Caco-2 (cell line): ENCODE measurements around the gene TNFRSF4. TPM values are rescaled to one million over a fixed set of nuclear protein-coding genes. Genes with fewer than 3 reads are reported as not detected.
A peak's percentile ranks its signal among the peaks of the same experiment; 100 is the strongest.

ENCODE experiments used
- BruUV-seq: library from RNA; stranded (reverse); fragments of 400-500 nt; replicated peaks from 2 replicates; lab custom pipeline; 2021; lab: Mats Ljungman, UMichigan
- CTCF ChIA-PET: fragments of 300-600 bp; sonication (Branson Sonifier 250); formaldehyde crosslinking; loops from one replicate; lab custom pipeline; 2022; ENCODE audit warnings: antibody characterized with exemption; lab: Charles Lee
- POLR2A ChIA-PET: fragments of 300-600 bp; sonication (Branson Sonifier 250); formaldehyde crosslinking; loops from one replicate; lab custom pipeline; 2022; ENCODE audit warnings: antibody characterized with exemption; lab: Charles Lee
- DNase-seq, 2 experiments: peaks; one replicate each; pipeline versions ENCODE4 v3.0.0 to v3.0.0-alpha.2; 2020 to 2022
- H3K27me3 ChIP-seq: replicated peaks from 2 replicates; pipeline ENCODE4 v1.6.0; 2011; ENCODE audit warnings: low read length; ENCODE audit not compliant: control insufficient read depth, insufficient read depth
- H3K36me3 ChIP-seq: 2 replicates; pipeline ENCODE4 v1.5.1; 2011; ENCODE audit warnings: low read length; ENCODE audit not compliant: control insufficient read depth, insufficient read depth
- H3K4me1 ChIP-seq: fragments of 250-450 bp; sonication (Bioruptor Pico); 2 replicates; pipeline ENCODE4 v1.5.1; 2020; ENCODE audit warnings: mild to moderate bottlenecking
- H3K4me3 ChIP-seq: 2 replicates; pipeline ENCODE4 v1.5.1; 2011; ENCODE audit warnings: low read depth, mild to moderate bottlenecking, control low read depth, low read length
- H3K9me3 ChIP-seq: fragments of 250-450 bp; sonication (Bioruptor Pico); 2 replicates; pipeline ENCODE4 v1.5.1; 2020; ENCODE audit warnings: mild to moderate bottlenecking, moderate library complexity
- H3K27ac Mint-ChIP-seq: one replicate; pipeline ENCODE4 v1.8.0; 2022; ENCODE audit warnings: mixed read lengths; ENCODE audit not compliant: unreplicated experiment
- H3K27me3 Mint-ChIP-seq: one replicate; pipeline ENCODE4 v1.8.0; 2022; ENCODE audit warnings: mixed read lengths; ENCODE audit not compliant: insufficient read depth, unreplicated experiment
- H3K36me3 Mint-ChIP-seq: one replicate; pipeline ENCODE4 v1.8.0; 2022; ENCODE audit warnings: mild to moderate bottlenecking, mixed read lengths; ENCODE audit not compliant: insufficient read depth, unreplicated experiment
- H3K4me1 Mint-ChIP-seq: one replicate; pipeline ENCODE4 v1.8.0; 2022; ENCODE audit warnings: low read depth, mixed read lengths; ENCODE audit not compliant: unreplicated experiment
- H3K4me3 Mint-ChIP-seq: one replicate; pipeline ENCODE4 v1.8.0; 2022; ENCODE audit warnings: mild to moderate bottlenecking, moderate library complexity, mixed read lengths; ENCODE audit not compliant: unreplicated experiment
- H3K9me3 Mint-ChIP-seq: one replicate; pipeline ENCODE4 v1.8.0; 2022; ENCODE audit warnings: mixed read lengths; ENCODE audit not compliant: unreplicated experiment
- CTCF ChIP-seq, 2 experiments: fragments of 200-600 bp in 1 of 2; IDR thresholded peaks; 1 replicate in 1 of 2; 2 replicates in 1 of 2; pipeline versions ENCODE4 v1.5.1 to v1.8.0; 2011 to 2022; ENCODE audit warnings: antibody characterized with exemption in 1 of 2, control low read depth in 1 of 2, inconsistent platforms in 1 of 2, low read depth in 1 of 2, low read length in 1 of 2, mild to moderate bottlenecking in 1 of 2, moderate library complexity in 1 of 2; ENCODE audit not compliant: insufficient read depth in 1 of 2, severe bottlenecking in 1 of 2, unreplicated experiment in 1 of 2
- intact Hi-C: fragments of 100-400 bp; cut with micrococcal nuclease; formaldehyde crosslinking; loops from one replicate; pipeline ENCODE4 v1.10.0; 2022; ENCODE audit not compliant: unreplicated experiment
- total RNA-seq: library from RNA; stranded (reverse); gene quantifications from 2 replicates; pipeline ENCODE4 v1.2.3, GENCODE V29; 2022

TNFRSF4 gene
- total RNA-seq, 1 experiment from 2014 or later, result not detected

- TF ChIP-seq CTCF (IDR thresholded peaks at IDR 0.05; ENCODE audit: insufficient read depth in 1 of 2, low read depth in 1 of 2, low read length in 1 of 2, severe bottlenecking in 1 of 2, unreplicated experiment in 1 of 2), result no peak
- peak overlapping the region; percentile 82 for H3K4me3 ChIP-seq
- H3K4me1 ChIP-seq, result peaks cover 17% of the 10 kb centered on the region
- H3K27ac Mint-ChIP-seq, result peak overlapping the region; percentile 81
- peak overlapping the region; percentile 90 for H3K4me3 Mint-ChIP-seq
- ChIA-PET CTCF (interaction anchor here (1.3 kb wide), 1 partner anchor 67 kb away, joined by 3 read pairs; no protein-coding TSS in a partner anchor), POLR2A (interaction anchor here (1.7 kb wide), 1 partner anchor 39 kb away, joined by 5 read pairs; no protein-coding TSS in a partner anchor)
- H3K4me1 Mint-ChIP-seq, result no peaks in the 10 kb centered on the region
- DNase-seq, result no peak
- no peaks in the 10 kb centered on the region; the same call in 1 of the 2 replicates for H3K36me3 ChIP-seq
- H3K36me3 Mint-ChIP-seq, result peaks cover 37% of the 10 kb centered on the region
- H3K9me3 ChIP-seq, result no peaks in the 10 kb centered on the region
- H3K9me3 Mint-ChIP-seq, result no peaks in the 10 kb centered on the region
- no peaks in the 10 kb centered on the region for H3K27me3 Mint-ChIP-seq
- H3K27me3 ChIP-seq, result no peaks in the 10 kb centered on the region
- intact Hi-C loops, result loop anchor here (2.0 to 5.0 kb wide), 2 partner anchors 48 to 147 kb away; partner anchors contain the start of gene C1orf159
- BruUV-seq, result no TSS peak
Observed at GRCh38 chr1:1164361-1164700, 49.6 kb downstream of the TNFRSF4 start.

GRCh38 chr1:1163538-1164070 is 50.3 kb downstream of the TNFRSF4 start:
- H3K4me1 ChIP-seq, result peaks cover 18% of the 10 kb centered on the region
- H3K4me3 ChIP-seq, result peak overlapping the region; percentile 82
- H3K27me3 ChIP-seq, result no peaks in the 10 kb centered on the region
- POLR2A ChIA-PET, result interaction anchor here (1.1 kb wide), 1 partner anchor 10 kb away, joined by 3 read pairs; no protein-coding TSS in a partner anchor
- no TSS peak for BruUV-seq
- Mint-ChIP-seq H3K4me3 (peak overlapping the region; percentile 90), H3K36me3 (peaks cover 34% of the 10 kb centered on the region), H3K27me3 (no peaks in the 10 kb centered on the region), H3K27ac (peak overlapping the region; percentile 81), H3K9me3 (no peaks in the 10 kb centered on the region), H3K4me1 (no peaks in the 10 kb centered on the region)
- no peak for TF ChIP-seq CTCF (IDR thresholded peaks at IDR 0.05; ENCODE audit: insufficient read depth in 1 of 2, low read depth in 1 of 2, low read length in 1 of 2, severe bottlenecking in 1 of 2, unreplicated experiment in 1 of 2)
- CTCF ChIA-PET, result interaction anchor here (1.1 kb wide), 1 partner anchor 39 kb away, joined by 5 read pairs; no protein-coding TSS in a partner anchor
- DNase-seq, result peak in 1 of 2 experiments; percentile 34
- H3K9me3 ChIP-seq, result no peaks in the 10 kb centered on the region
- H3K36me3 ChIP-seq, result no peaks in the 10 kb centered on the region; the same call in 1 of the 2 replicates
- intact Hi-C loops, result loop anchor here (2.0 to 5.0 kb wide), 4 partner anchors 39 to 146 kb away; partner anchors contain the start of gene C1orf159

- H3K27ac Mint-ChIP-seq, result peak overlapping the region; percentile 81
- H3K27me3 Mint-ChIP-seq, result no peaks in the 10 kb centered on the region
- BruUV-seq, result TSS peak; percentile 48
- ChIA-PET CTCF (interaction anchor here (0.6 to 1.2 kb wide), 4 partner anchors 38 to 112 kb away, joined by 3 to 9 read pairs (median 6); no protein-coding TSS in a partner anchor), POLR2A (interaction anchor here (1.0 to 1.5 kb wide), 8 partner anchors 9 to 88 kb away, joined by 3 to 15 read pairs (median 6); no protein-coding TSS in a partner anchor)
- H3K36me3 ChIP-seq, result no peaks in the 10 kb centered on the region
- intact Hi-C loops, result loop anchor here (2.0 to 5.0 kb wide), 3 partner anchors 38 to 146 kb away; no protein-coding TSS in a partner anchor
- H3K4me3 ChIP-seq, result peak overlapping the region; percentile 82
- H3K4me1 ChIP-seq, result peaks cover 23% of the 10 kb centered on the region
- H3K9me3 Mint-ChIP-seq, result no peaks in the 10 kb centered on the region
- TF ChIP-seq CTCF (IDR thresholded peaks at IDR 0.05; ENCODE audit: insufficient read depth in 1 of 2, low read depth in 1 of 2, low read length in 1 of 2, severe bottlenecking in 1 of 2, unreplicated experiment in 1 of 2), result no peak
- peak; percentile 92 to 95 for DNase-seq
- no peaks in the 10 kb centered on the region for H3K9me3 ChIP-seq
- no peaks in the 10 kb centered on the region for H3K4me1 Mint-ChIP-seq
- peak overlapping the region; percentile 90 for H3K4me3 Mint-ChIP-seq
- no peaks in the 10 kb centered on the region for H3K27me3 ChIP-seq
- peaks cover 30% of the 10 kb centered on the region for H3K36me3 Mint-ChIP-seq
Observed at GRCh38 chr1:1162597-1163537, 51.1 kb downstream of the TNFRSF4 start.
